22Rv1 (cell line): Measurements from ENCODE around the gene GDF7.

ENCODE experiments used
- ZFX ChIP-seq: fragments of 450-650 bp; IDR thresholded peaks from 2 replicates; pipeline ENCODE4 v1.6.1; 2017; ENCODE audit warnings: antibody characterized with exemption, borderline replicate concordance
- TF ChIP-seq, protein P1 (sequence below): fragments of 450-650 bp; IDR thresholded peaks from 2 replicates; pipeline ENCODE4 v1.5.1; 2017; ENCODE audit warnings: mild to moderate bottlenecking

DNA sequence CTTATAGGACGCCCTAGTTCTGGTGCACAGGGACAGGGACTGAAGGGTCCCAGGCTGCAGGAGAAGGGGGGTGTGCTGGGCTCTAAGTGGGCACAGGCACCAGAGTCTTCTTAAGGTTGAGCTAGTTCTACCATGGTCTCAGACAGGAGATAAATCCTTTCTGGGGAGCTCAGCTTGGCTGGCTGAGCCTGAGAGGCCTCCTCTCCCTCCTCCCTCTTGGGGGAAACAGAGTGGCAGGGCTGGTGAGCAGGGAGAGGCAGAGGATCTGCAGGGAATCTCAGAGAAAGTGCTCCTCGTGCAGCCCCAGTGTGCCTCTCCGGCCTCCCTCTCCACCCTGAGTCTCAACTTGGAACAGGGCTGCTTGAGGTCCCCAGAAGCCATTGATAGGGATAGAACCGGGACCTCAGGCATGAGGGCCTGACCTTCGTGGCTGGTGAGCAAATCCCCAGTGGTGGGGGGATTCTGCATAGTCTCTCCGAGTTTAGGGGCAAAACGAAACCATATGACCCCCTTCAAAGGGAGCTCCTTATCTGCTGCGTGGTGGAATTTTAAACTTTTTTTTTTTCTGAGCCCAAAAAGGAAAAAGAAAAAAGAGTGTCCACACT lies 2.0 kb downstream of the GDF7 start:
- TF ChIP-seq, protein P1, sequence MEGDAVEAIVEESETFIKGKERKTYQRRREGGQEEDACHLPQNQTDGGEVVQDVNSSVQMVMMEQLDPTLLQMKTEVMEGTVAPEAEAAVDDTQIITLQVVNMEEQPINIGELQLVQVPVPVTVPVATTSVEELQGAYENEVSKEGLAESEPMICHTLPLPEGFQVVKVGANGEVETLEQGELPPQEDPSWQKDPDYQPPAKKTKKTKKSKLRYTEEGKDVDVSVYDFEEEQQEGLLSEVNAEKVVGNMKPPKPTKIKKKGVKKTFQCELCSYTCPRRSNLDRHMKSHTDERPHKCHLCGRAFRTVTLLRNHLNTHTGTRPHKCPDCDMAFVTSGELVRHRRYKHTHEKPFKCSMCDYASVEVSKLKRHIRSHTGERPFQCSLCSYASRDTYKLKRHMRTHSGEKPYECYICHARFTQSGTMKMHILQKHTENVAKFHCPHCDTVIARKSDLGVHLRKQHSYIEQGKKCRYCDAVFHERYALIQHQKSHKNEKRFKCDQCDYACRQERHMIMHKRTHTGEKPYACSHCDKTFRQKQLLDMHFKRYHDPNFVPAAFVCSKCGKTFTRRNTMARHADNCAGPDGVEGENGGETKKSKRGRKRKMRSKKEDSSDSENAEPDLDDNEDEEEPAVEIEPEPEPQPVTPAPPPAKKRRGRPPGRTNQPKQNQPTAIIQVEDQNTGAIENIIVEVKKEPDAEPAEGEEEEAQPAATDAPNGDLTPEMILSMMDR: no peak
- no peak for TF ChIP-seq ZFX
